Caco-2 (cell line): ENCODE data around the gene RNGTT. TPM values are rescaled to one million over a fixed set of nuclear protein-coding genes. Genes with fewer than 3 reads are reported as not detected.
"Not testable (repeated sequence)": the region's sequence is repeated elsewhere in the genome, so short reads cannot be mapped to it uniquely, and the experiment has no call there.

ENCODE experiments used
- BruUV-seq: library from RNA; stranded (reverse); fragments of 400-500 nt; replicated peaks from 2 replicates; lab custom pipeline; 2021; lab: Mats Ljungman, UMichigan
- CTCF ChIA-PET: fragments of 300-600 bp; sonication (Branson Sonifier 250); formaldehyde crosslinking; loops from one replicate; lab custom pipeline; 2022; ENCODE audit warnings: antibody characterized with exemption; lab: Charles Lee
- POLR2A ChIA-PET: fragments of 300-600 bp; sonication (Branson Sonifier 250); formaldehyde crosslinking; loops from one replicate; lab custom pipeline; 2022; ENCODE audit warnings: antibody characterized with exemption; lab: Charles Lee
- DNase-seq, 2 experiments: peaks; one replicate each; pipeline versions ENCODE4 v3.0.0 to v3.0.0-alpha.2; 2020 to 2022
- H3K27me3 ChIP-seq: replicated peaks from 2 replicates; pipeline ENCODE4 v1.6.0; 2011; ENCODE audit warnings: low read length; ENCODE audit not compliant: control insufficient read depth, insufficient read depth
- H3K36me3 ChIP-seq: 2 replicates; pipeline ENCODE4 v1.5.1; 2011; ENCODE audit warnings: low read length; ENCODE audit not compliant: control insufficient read depth, insufficient read depth
- H3K4me1 ChIP-seq: fragments of 250-450 bp; sonication (Bioruptor Pico); 2 replicates; pipeline ENCODE4 v1.5.1; 2020; ENCODE audit warnings: mild to moderate bottlenecking
- H3K4me3 ChIP-seq: 2 replicates; pipeline ENCODE4 v1.5.1; 2011; ENCODE audit warnings: low read depth, mild to moderate bottlenecking, control low read depth, low read length
- H3K9me3 ChIP-seq: fragments of 250-450 bp; sonication (Bioruptor Pico); 2 replicates; pipeline ENCODE4 v1.5.1; 2020; ENCODE audit warnings: mild to moderate bottlenecking, moderate library complexity
- H3K27ac Mint-ChIP-seq: one replicate; pipeline ENCODE4 v1.8.0; 2022; ENCODE audit warnings: mixed read lengths; ENCODE audit not compliant: unreplicated experiment
- H3K27me3 Mint-ChIP-seq: one replicate; pipeline ENCODE4 v1.8.0; 2022; ENCODE audit warnings: mixed read lengths; ENCODE audit not compliant: insufficient read depth, unreplicated experiment
- H3K36me3 Mint-ChIP-seq: one replicate; pipeline ENCODE4 v1.8.0; 2022; ENCODE audit warnings: mild to moderate bottlenecking, mixed read lengths; ENCODE audit not compliant: insufficient read depth, unreplicated experiment
- H3K4me1 Mint-ChIP-seq: one replicate; pipeline ENCODE4 v1.8.0; 2022; ENCODE audit warnings: low read depth, mixed read lengths; ENCODE audit not compliant: unreplicated experiment
- H3K4me3 Mint-ChIP-seq: one replicate; pipeline ENCODE4 v1.8.0; 2022; ENCODE audit warnings: mild to moderate bottlenecking, moderate library complexity, mixed read lengths; ENCODE audit not compliant: unreplicated experiment
- H3K9me3 Mint-ChIP-seq: one replicate; pipeline ENCODE4 v1.8.0; 2022; ENCODE audit warnings: mixed read lengths; ENCODE audit not compliant: unreplicated experiment
- CTCF ChIP-seq, 2 experiments: fragments of 200-600 bp in 1 of 2; IDR thresholded peaks; 1 replicate in 1 of 2; 2 replicates in 1 of 2; pipeline versions ENCODE4 v1.5.1 to v1.8.0; 2011 to 2022; ENCODE audit warnings: antibody characterized with exemption in 1 of 2, control low read depth in 1 of 2, inconsistent platforms in 1 of 2, low read depth in 1 of 2, low read length in 1 of 2, mild to moderate bottlenecking in 1 of 2, moderate library complexity in 1 of 2; ENCODE audit not compliant: insufficient read depth in 1 of 2, severe bottlenecking in 1 of 2, unreplicated experiment in 1 of 2
- intact Hi-C: fragments of 100-400 bp; cut with micrococcal nuclease; formaldehyde crosslinking; loops from one replicate; pipeline ENCODE4 v1.10.0; 2022; ENCODE audit not compliant: unreplicated experiment
- total RNA-seq: library from RNA; stranded (reverse); gene quantifications from 2 replicates; pipeline ENCODE4 v1.2.3, GENCODE V29; 2022

RNGTT gene
- total RNA-seq, 1 experiment from 2014 or later, result 17.7 TPM

- Histone ChIP-seq H3K27me3 (no peaks in the 10 kb centered on the region), H3K36me3 (no peaks in the 10 kb centered on the region; the same call in 1 of the 2 replicates), H3K4me1 (peaks cover 10% of the 10 kb centered on the region), H3K4me3 (no peak overlapping the region), H3K9me3 (no peaks in the 10 kb centered on the region)
- no peak for DNase-seq
- Mint-ChIP-seq H3K27me3 (no peaks in the 10 kb centered on the region), H3K4me3 (no peak overlapping the region), H3K36me3 (no peaks in the 10 kb centered on the region), H3K27ac (no peak overlapping the region), H3K4me1 (peaks cover 12% of the 10 kb centered on the region), H3K9me3 (no peaks in the 10 kb centered on the region)
- TF ChIP-seq CTCF (IDR thresholded peaks at IDR 0.05; ENCODE audit: insufficient read depth in 1 of 2, low read depth in 1 of 2, low read length in 1 of 2, severe bottlenecking in 1 of 2, unreplicated experiment in 1 of 2), result no peak
- intact Hi-C loops, result no loop called here
- ChIA-PET POLR2A (no interaction called here), CTCF (no interaction called here)
- BruUV-seq, result no TSS peak
Observed at GRCh38 chr6:88734544-88734943, 228.9 kb downstream of the RNGTT start.

DNA sequence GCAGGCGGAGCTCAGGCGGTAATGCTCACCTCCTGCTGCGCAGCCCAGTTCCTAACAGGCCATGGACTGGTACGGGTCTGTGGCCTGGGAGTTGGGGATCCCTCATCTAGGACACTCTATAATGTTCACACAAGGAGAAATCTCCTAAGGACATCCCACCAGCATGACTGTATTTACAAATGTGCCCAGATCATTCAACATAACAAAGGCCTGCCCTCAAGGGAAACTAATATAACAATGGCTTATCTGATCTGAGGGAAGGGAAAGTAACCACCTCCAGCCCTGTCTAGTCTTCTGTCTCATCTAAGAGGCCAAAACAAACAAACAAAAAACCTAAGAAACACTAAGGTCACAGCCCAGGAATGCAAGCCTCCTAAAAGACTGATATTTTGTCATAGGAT, 232.8 kb downstream of the RNGTT start:
- H3K27ac Mint-ChIP-seq, result peak overlapping the region; percentile 50
- DNase-seq, result peak in 1 of 2 experiments; percentile 17
- H3K4me1 ChIP-seq, result peaks cover 10% of the 10 kb centered on the region
- H3K27me3 Mint-ChIP-seq, result no peaks in the 10 kb centered on the region
- no peaks in the 10 kb centered on the region for H3K9me3 Mint-ChIP-seq
- no peak overlapping the region for H3K4me3 ChIP-seq
- no peaks in the 10 kb centered on the region for H3K27me3 ChIP-seq
- intact Hi-C loops, result no loop called here
- H3K4me3 Mint-ChIP-seq, result no peak overlapping the region
- ChIA-PET POLR2A (no interaction called here), CTCF (no interaction called here)
- H3K4me1 Mint-ChIP-seq, result peaks cover 12% of the 10 kb centered on the region
- no peaks in the 10 kb centered on the region for H3K36me3 Mint-ChIP-seq
- no peaks in the 10 kb centered on the region for H3K36me3 ChIP-seq
- H3K9me3 ChIP-seq, result no peaks in the 10 kb centered on the region
- no TSS peak for BruUV-seq
- no peak for TF ChIP-seq CTCF (IDR thresholded peaks at IDR 0.05; ENCODE audit: insufficient read depth in 1 of 2, low read depth in 1 of 2, low read length in 1 of 2, severe bottlenecking in 1 of 2, unreplicated experiment in 1 of 2)

- H3K27ac Mint-ChIP-seq, result no peak overlapping the region
- no TSS peak for BruUV-seq
- Histone ChIP-seq H3K36me3 (no peaks in the 10 kb centered on the region), H3K4me1 (peaks cover 10% of the 10 kb centered on the region), H3K27me3 (no peaks in the 10 kb centered on the region), H3K9me3 (no peaks in the 10 kb centered on the region), H3K4me3 (no peak overlapping the region)
- no peak for DNase-seq
- CTCF ChIA-PET, result no interaction called here
- no peak overlapping the region for H3K4me3 Mint-ChIP-seq
- intact Hi-C loops, result no loop called here
- no peaks in the 10 kb centered on the region for H3K27me3 Mint-ChIP-seq
- H3K9me3 Mint-ChIP-seq, result no peaks in the 10 kb centered on the region
- TF ChIP-seq CTCF (IDR thresholded peaks at IDR 0.05; ENCODE audit: insufficient read depth in 1 of 2, low read depth in 1 of 2, low read length in 1 of 2, severe bottlenecking in 1 of 2, unreplicated experiment in 1 of 2), result no peak
- POLR2A ChIA-PET, result no interaction called here
- H3K36me3 Mint-ChIP-seq, result peaks cover 5% of the 10 kb centered on the region
- peaks cover 12% of the 10 kb centered on the region for H3K4me1 Mint-ChIP-seq
Observed at GRCh38 chr6:88728756-88729155, 234.7 kb downstream of the RNGTT start.

DNA sequence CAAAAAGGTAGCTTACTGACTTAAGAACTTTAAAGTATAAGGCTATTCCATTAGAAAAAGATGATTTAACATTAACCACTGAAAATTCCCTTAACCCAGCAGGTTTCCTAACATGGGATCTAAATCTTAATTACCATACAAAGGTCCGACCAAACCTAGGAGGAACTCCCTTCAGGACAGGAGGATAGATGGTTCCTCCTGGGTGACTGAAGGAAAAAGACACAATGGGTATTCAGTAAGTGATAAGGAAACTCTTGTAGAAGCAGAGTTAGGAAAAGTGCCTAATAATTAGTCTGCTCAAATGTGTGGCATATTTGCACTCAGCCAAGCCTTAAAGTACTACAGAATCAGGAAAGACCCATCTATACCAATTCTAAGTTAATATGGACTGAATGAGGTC, 237.0 kb downstream of the RNGTT start:
- H3K4me1 ChIP-seq, H3K4me3 ChIP-seq, H3K4me3 Mint-ChIP-seq, H3K9me3 Mint-ChIP-seq, DNase-seq, H3K27ac Mint-ChIP-seq, intact Hi-C loops, BruUV-seq, H3K9me3 ChIP-seq, H3K27me3 ChIP-seq, H3K36me3 Mint-ChIP-seq, POLR2A ChIA-PET, H3K36me3 ChIP-seq, H3K27me3 Mint-ChIP-seq: not testable (repeated sequence)
- peaks cover 12% of the 10 kb centered on the region for H3K4me1 Mint-ChIP-seq
- CTCF ChIA-PET, result interaction anchor here (0.7 kb wide), 1 partner anchor 18 kb away, joined by 3 read pairs; no protein-coding TSS in a partner anchor
